Inferior parietal cortex (tissue), 1 donor: ENCODE results near the gene CHST2.

Source experiments
- DNase-seq: peaks from one replicate; pipeline ENCODE4 v3.0.0-alpha.2; 2016; ENCODE audit errors: extremely low spot score

The CHST2 gene

GRCh38 chr3:143098032-143098764 is 21.4 kb upstream of the CHST2 start:
- no peak for DNase-seq

GRCh38 chr3:143099210-143099609 is 20.4 kb upstream of the CHST2 start:
- DNase-seq, result no peak

- DNase-seq, result no peak
Measured at GRCh38 chr3:143099690-143100089, 19.9 kb upstream of the CHST2 start.

- no peak for DNase-seq
Measured at GRCh38 chr3:143100451-143100850, 19.1 kb upstream of the CHST2 start.

GRCh38 chr3:143101792-143102381 is 17.7 kb upstream of the CHST2 start:
- DNase-seq, result no peak

GRCh38 chr3:143103652-143104051 is 15.9 kb upstream of the CHST2 start:
- no peak for DNase-seq

GRCh38 chr3:143105170-143105569 is 14.4 kb upstream of the CHST2 start:
- no peak for DNase-seq

- no peak for DNase-seq
Measured at GRCh38 chr3:143109861-143110260, 9.7 kb upstream of the CHST2 start.

GRCh38 chr3:143110371-143110770 is 9.2 kb upstream of the CHST2 start:
- DNase-seq, result no peak

GRCh38 chr3:143118630-143119008 is 952 bp upstream of the CHST2 start:
- no peak for DNase-seq

GRCh38 chr3:143119974-143120715 is 574 bp downstream of the CHST2 start:
- no peak for DNase-seq

- no peak for DNase-seq
Measured at GRCh38 chr3:143120716-143121240, 1.2 kb downstream of the CHST2 start.

- peak; percentile 25 for DNase-seq
Measured at GRCh38 chr3:143121241-143122088, 1.9 kb downstream of the CHST2 start.

- no peak for DNase-seq
Measured at GRCh38 chr3:143122089-143122430, 2.5 kb downstream of the CHST2 start.

- no peak for DNase-seq
Measured at GRCh38 chr3:143122608-143123352, 3.2 kb downstream of the CHST2 start.

- DNase-seq, result peak; percentile 16
Measured at GRCh38 chr3:143123353-143123984, 3.9 kb downstream of the CHST2 start.

- peak; percentile 27 for DNase-seq
Measured at GRCh38 chr3:143124601-143125520, 5.3 kb downstream of the CHST2 start.

GRCh38 chr3:143127801-143128200 is 8.2 kb downstream of the CHST2 start:
- DNase-seq, result no peak

- DNase-seq, result no peak
Measured at GRCh38 chr3:143128227-143128955, 8.8 kb downstream of the CHST2 start.
